ENCODE data around the gene PSMC4.

The PSMC4 gene

GRCh38 chr19:40025938-40026596, 55.1 kb downstream of the PSMC4 start:
- DNase-seq = no peak
- in situ Hi-C loops (cut with HindIII; ENCODE audit: low pct_ligation_motif_present, low pct_unique_long_range_greater_than_20kb, low sequenced_read_pairs) = no loop called here

GRCh38 chr19:40026597-40026970, 55.6 kb downstream of the PSMC4 start:
- no peak for DNase-seq
- in situ Hi-C loops (cut with HindIII; ENCODE audit: low pct_ligation_motif_present, low pct_unique_long_range_greater_than_20kb, low sequenced_read_pairs) = no loop called here
